ENCODE data around the gene TMEM98. TPM values are rescaled to one million over a fixed set of nuclear protein-coding genes. Genes with fewer than 3 reads are reported as not detected.
A peak's percentile ranks its signal among the peaks of the same experiment; 100 is the strongest.
"Not testable (repeated sequence)": the region's sequence is repeated elsewhere in the genome, so short reads cannot be mapped to it uniquely, and the experiment has no call there.

The TMEM98 gene
- total RNA-seq, 3 donors from 2014 or later: 56.4 to 175 (median 85.9) TPM

DNA sequence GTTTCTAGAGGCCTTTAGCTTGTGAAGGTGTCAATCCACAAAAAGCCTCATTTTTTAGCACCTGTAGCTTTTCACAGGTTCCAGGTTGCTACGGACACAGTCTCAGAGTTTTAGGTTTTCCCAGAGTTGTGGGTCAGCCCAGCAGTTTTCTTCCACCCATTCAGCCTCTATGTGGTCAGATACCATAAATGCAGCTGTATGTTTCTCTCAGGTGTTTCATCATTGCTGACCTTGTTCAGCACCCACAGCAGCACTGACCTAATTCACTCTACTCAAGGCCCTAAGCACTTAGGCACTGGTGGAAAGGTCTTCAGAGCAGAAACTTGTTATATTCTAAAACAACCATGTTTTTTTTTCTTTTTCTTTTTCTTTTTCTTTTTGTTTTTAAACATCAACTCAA lies 48.7 kb downstream of the TMEM98 start:
- TF ChIP-seq CTCF (IDR thresholded peaks at IDR 0.05): no peak
- Histone ChIP-seq H3K4me1 (ENCODE audit: low read depth) (no peaks in the 10 kb centered on the region), H3K36me3 (ENCODE audit: low read depth) (no peaks in the 10 kb centered on the region), H3K4me3 (no peak overlapping the region), H3K9me3 (peaks cover 6% of the 10 kb centered on the region)
- no peak for ATAC-seq
- intact Hi-C loops (cut with DNase I, micrococcal nuclease): no loop called here
- DNase-seq: no peak

GRCh38 chr17:32980230-32980629 lies 52.3 kb downstream of the TMEM98 start:
- Histone ChIP-seq H3K4me3 (no peak overlapping the region), H3K4me1 (ENCODE audit: low read depth) (peaks cover 5% of the 10 kb centered on the region), H3K9me3 (peaks cover 8% of the 10 kb centered on the region), H3K36me3 (ENCODE audit: low read depth) (no peaks in the 10 kb centered on the region)
- ATAC-seq (no peak), DNase-seq (no peak)
- intact Hi-C loops (cut with DNase I, micrococcal nuclease): no loop called here
- no peak for TF ChIP-seq CTCF (IDR thresholded peaks at IDR 0.05)

DNA sequence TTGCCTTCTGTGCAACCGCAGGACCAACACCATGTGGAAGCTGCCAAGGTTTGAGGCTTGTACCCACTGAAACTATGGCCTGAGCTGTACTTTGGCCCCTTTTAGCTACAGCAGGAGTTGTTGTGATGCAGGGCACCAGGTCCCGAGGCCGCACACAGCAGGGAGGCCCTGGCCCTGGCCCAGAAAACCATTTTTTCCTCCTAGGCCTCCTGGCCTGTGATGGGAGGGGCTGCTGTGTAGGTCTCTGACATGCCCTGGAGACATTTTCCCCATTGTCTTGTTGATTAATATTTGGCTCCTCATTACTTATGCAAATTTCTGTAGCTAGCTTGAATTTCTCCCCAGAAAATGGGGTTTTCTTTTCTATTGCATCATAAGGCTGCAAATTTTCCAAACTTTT lies 53.7 kb downstream of the TMEM98 start:
- H3K9me3 ChIP-seq; H3K4me1 ChIP-seq (ENCODE audit: low read depth); DNase-seq; H3K4me3 ChIP-seq; intact Hi-C loops (cut with DNase I, micrococcal nuclease); ATAC-seq; H3K36me3 ChIP-seq (ENCODE audit: low read depth): not testable (repeated sequence)

- DNase-seq (peak in 1 of 3 donors; percentile 47), ATAC-seq (peak; percentile 54)
- no peaks in the 10 kb centered on the region for H3K36me3 ChIP-seq (ENCODE audit: low read depth)
- peaks cover 8% of the 10 kb centered on the region for H3K9me3 ChIP-seq
- peaks cover 5% of the 10 kb centered on the region for H3K4me1 ChIP-seq (ENCODE audit: low read depth)
- no peak for TF ChIP-seq CTCF (IDR thresholded peaks at IDR 0.05)
- no peak overlapping the region for H3K4me3 ChIP-seq
- intact Hi-C loops (cut with DNase I, micrococcal nuclease): no loop called here
Observed at GRCh38 chr17:32985050-32985756, 57.2 kb downstream of the TMEM98 start.

DNA sequence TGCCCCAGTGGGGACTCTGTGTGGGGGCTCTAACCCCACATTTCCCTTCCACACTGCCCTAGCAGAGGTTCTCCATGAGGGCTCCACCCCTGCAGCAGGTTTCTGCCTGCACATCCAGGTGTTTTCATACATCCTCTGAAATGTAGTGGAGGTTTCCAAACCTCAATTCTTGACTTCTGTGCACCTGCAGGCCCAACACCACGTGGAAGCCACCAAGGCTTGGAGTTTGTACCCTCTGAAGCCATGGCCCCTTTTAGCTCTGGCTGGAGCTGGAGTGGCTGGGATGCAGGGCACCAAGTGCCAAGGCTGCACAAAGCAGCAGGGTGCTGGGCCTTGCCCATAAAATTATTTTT lies 59.5 kb downstream of the TMEM98 start:
- not testable (repeated sequence) for ATAC-seq

DNA sequence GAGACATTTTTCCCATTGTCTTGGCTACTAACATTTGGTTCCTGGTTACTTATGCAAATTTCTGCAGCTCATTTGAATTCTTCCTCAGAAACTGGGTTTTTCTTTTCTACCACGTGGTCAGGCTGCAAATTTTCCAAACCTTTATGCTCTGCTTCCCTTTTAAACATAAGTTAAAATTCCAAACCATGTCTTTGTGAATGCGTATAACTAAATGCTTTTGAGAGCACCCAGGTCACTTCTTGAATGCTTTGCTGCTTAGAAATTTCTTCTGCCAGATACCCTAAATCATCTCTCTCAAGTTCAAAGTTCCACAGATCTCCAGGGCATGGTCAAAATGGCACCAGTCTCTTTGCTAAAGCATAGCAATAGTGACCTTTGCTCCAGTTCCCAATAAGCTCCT lies 59.9 kb downstream of the TMEM98 start:
- intact Hi-C loops (cut with DNase I, micrococcal nuclease); H3K4me1 ChIP-seq (ENCODE audit: low read depth); DNase-seq; H3K36me3 ChIP-seq (ENCODE audit: low read depth); ATAC-seq; H3K4me3 ChIP-seq; H3K9me3 ChIP-seq: not testable (repeated sequence)

More for the DNA sequence above, 59.5 kb downstream of the TMEM98 start:
- H3K9me3 ChIP-seq; DNase-seq; H3K4me3 ChIP-seq; H3K4me1 ChIP-seq (ENCODE audit: low read depth); H3K36me3 ChIP-seq (ENCODE audit: low read depth); intact Hi-C loops (cut with DNase I, micrococcal nuclease): not testable (repeated sequence)

DNA sequence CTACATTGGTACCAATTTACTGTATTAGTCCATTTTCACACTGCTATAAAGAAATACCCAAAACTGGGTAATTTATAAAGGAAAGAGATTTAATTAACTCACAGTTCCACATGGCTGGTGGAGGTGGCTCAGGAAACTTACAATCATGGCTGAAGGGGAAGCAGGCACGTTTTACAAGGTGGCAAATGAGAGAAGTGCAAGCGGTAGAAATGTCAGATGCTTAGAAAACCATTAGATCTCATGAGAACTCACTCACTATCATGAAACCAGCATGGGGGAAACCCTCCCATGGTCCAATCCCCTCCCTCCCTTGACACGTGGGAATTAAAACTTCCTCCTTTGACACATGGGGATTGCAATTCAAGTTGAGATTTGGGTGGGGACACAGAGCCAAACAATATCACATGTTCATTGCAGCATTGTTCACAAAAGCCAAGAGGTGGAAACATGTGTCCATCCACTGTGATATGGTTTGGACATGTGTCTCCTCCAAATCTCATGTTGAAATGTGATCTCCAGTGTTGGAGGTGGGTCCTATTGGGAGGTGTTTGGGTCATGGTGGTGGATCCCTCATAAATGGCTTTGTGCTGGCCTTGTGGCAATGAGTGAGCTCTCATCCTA lies 60.6 kb downstream of the TMEM98 start:
- no peak for ATAC-seq
- H3K4me1 ChIP-seq (ENCODE audit: low read depth): peaks cover 9% of the 10 kb centered on the region
- no peak for DNase-seq
- no peaks in the 10 kb centered on the region for H3K9me3 ChIP-seq
- intact Hi-C loops (cut with DNase I, micrococcal nuclease): no loop called here
- H3K36me3 ChIP-seq (ENCODE audit: low read depth): no peaks in the 10 kb centered on the region
- TF ChIP-seq CTCF (IDR thresholded peaks at IDR 0.05): no peak
- H3K4me3 ChIP-seq: no peak overlapping the region
